Coronary artery (tissue), 2 donors: ENCODE measurements around the gene SLC26A8.
"Not testable (repeated sequence)": the region's sequence is repeated elsewhere in the genome, so short reads cannot be mapped to it uniquely, and the experiment has no call there.

ENCODE experiments used
- DNase-seq: peaks from one replicate; pipeline ENCODE4 v3.0.0-alpha.2; 2017; ENCODE audit warnings: low spot score
- H3K27ac ChIP-seq, 2 donors: fragments of 200-600 bp; sonication (generic); one replicate each; pipeline ENCODE4 v1.5.1; 2016 to 2019
- H3K4me3 ChIP-seq: fragments of 200-600 bp; sonication (generic); 2 replicates; pipeline ENCODE4 v1.5.1; 2016; ENCODE audit warnings: mild to moderate bottlenecking, moderate library complexity
- CTCF ChIP-seq: fragments of 200-600 bp; sonication (generic); IDR thresholded peaks from one replicate; pipeline ENCODE4 v1.5.1; 2019; ENCODE audit warnings: antibody characterized with exemption

The SLC26A8 gene

GRCh38 chr6:35954333-35954732 is 70.1 kb downstream of the SLC26A8 start:
- no peak for DNase-seq
- H3K27ac ChIP-seq = no peak overlapping the region
- TF ChIP-seq CTCF = no peak
- no peak overlapping the region for H3K4me3 ChIP-seq

GRCh38 chr6:35948725-35949124 is 75.7 kb downstream of the SLC26A8 start:
- Histone ChIP-seq H3K27ac (no peak overlapping the region), H3K4me3 (no peak overlapping the region)
- DNase-seq = no peak
- no peak for TF ChIP-seq CTCF

GRCh38 chr6:35945650-35946025 is 78.8 kb downstream of the SLC26A8 start:
- H3K4me3 ChIP-seq = no peak overlapping the region
- no peak for DNase-seq
- H3K27ac ChIP-seq = no peak overlapping the region
- TF ChIP-seq CTCF = no peak

- no peak for DNase-seq
These were observed 81.1 kb downstream of the SLC26A8 start for GRCh38 chr6:35943390-35943789.

GRCh38 chr6:35942355-35942754 is 82.1 kb downstream of the SLC26A8 start:
- no peak for DNase-seq
- no peak for TF ChIP-seq CTCF
- Histone ChIP-seq H3K4me3 (no peak overlapping the region), H3K27ac (no peak overlapping the region)

More at GRCh38 chr6:35943390-35943789, 81.1 kb downstream of the SLC26A8 start:
- Histone ChIP-seq H3K4me3 (no peak overlapping the region), H3K27ac (no peak overlapping the region)
- no peak for TF ChIP-seq CTCF

GRCh38 chr6:35941170-35941569 is 83.3 kb downstream of the SLC26A8 start:
- H3K4me3 ChIP-seq = not testable (repeated sequence)

GRCh38 chr6:35940014-35940413 is 84.4 kb downstream of the SLC26A8 start:
- not testable (repeated sequence) for H3K4me3 ChIP-seq, DNase-seq, H3K27ac ChIP-seq

More at GRCh38 chr6:35941170-35941569, 83.3 kb downstream of the SLC26A8 start:
- DNase-seq, H3K27ac ChIP-seq: not testable (repeated sequence)

- not testable (repeated sequence) for H3K4me3 ChIP-seq, DNase-seq, H3K27ac ChIP-seq
These were observed 85.2 kb downstream of the SLC26A8 start for GRCh38 chr6:35939259-35939658.

GRCh38 chr6:35936681-35937359 is 87.6 kb downstream of the SLC26A8 start:
- no peak overlapping the region for H3K27ac ChIP-seq
- no peak for DNase-seq
- no peak overlapping the region for H3K4me3 ChIP-seq
- no peak for TF ChIP-seq CTCF
